ENCODE measurements around the gene PDHX.
A peak's percentile ranks its signal among the peaks of the same experiment; 100 is the strongest.

The PDHX gene

DNA sequence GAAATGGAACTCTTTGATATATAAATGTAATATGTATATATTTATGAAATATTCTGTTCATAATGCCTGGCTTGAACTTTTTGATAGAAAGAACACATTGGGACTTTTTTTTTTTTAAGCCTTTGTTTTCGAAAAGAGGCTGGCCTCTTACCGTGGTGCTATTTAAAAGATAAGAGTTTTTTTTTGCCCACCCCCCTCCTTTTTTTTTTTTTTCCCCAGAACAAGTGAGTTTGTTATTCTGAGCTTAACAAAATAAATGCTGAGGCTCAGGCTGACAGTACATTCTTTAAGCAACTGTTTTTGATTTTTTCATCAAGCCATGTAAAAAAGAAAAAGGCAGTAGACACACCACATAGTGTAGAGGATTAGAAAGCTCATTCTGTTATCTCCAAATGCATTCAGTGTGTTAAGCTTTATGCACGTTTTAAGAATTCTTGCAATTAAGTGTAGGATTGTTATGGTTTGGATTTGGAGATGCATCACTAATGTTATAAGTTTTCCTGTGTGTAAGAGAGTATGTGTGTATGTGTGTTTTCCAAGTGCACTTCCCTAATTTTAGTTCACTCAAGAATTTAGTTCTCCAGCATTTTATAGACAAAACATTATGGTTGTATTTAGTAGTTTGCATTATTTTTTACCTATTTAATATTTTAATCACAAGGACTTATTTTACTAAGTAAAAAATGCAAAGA is 12.0 kb downstream of the PDHX start:
- DNase-seq = no peak
- Histone ChIP-seq H3K9me2 (replicated peaks; ENCODE audit: insufficient read depth, low read length) (no peaks in the 10 kb centered on the region), H3K27me3 (replicated peaks; ENCODE audit: insufficient read depth, low read length) (no peaks in the 10 kb centered on the region), H3K9me3 (replicated peaks; ENCODE audit: insufficient read depth, low read length) (no peaks in the 10 kb centered on the region), H3K4me2 (ENCODE audit: low read depth, low read length) (no peak overlapping the region), H3F3A (ENCODE audit: insufficient read depth, low read length) (no peaks in the 10 kb centered on the region), H3K79me2 (ENCODE audit: low read length) (peaks cover 74% of the 10 kb centered on the region), H3K9ac (ENCODE audit: low read length) (no peak overlapping the region), H3K27ac (ENCODE audit: low read length) (no peak overlapping the region), H3K4me1 (ENCODE audit: low read length) (0 out of 2 replicates have a peak, but pooled peaks cover 3% of the 10 kb centered on the region), H3K36me3 (replicated peaks; ENCODE audit: insufficient read depth, low read length) (no peaks in the 10 kb centered on the region), H4K20me1 (ENCODE audit: insufficient read depth, low read length) (0 out of 2 replicates have a peak, but pooled peaks cover 3% of the 10 kb centered on the region), H3K4me3 (ENCODE audit: low read length) (no peak overlapping the region), H2AFZ (ENCODE audit: low read length) (no peak overlapping the region)
- TF ChIP-seq EZH2 (optimal IDR thresholded peaks at IDR 0.05; ENCODE audit: low read depth, low read length) (no peak), EZH2phosphoT487 (IDR thresholded peaks at IDR 0.05; ENCODE audit: low read length) (no peak)
- TF ChIP-seq, protein P1, sequence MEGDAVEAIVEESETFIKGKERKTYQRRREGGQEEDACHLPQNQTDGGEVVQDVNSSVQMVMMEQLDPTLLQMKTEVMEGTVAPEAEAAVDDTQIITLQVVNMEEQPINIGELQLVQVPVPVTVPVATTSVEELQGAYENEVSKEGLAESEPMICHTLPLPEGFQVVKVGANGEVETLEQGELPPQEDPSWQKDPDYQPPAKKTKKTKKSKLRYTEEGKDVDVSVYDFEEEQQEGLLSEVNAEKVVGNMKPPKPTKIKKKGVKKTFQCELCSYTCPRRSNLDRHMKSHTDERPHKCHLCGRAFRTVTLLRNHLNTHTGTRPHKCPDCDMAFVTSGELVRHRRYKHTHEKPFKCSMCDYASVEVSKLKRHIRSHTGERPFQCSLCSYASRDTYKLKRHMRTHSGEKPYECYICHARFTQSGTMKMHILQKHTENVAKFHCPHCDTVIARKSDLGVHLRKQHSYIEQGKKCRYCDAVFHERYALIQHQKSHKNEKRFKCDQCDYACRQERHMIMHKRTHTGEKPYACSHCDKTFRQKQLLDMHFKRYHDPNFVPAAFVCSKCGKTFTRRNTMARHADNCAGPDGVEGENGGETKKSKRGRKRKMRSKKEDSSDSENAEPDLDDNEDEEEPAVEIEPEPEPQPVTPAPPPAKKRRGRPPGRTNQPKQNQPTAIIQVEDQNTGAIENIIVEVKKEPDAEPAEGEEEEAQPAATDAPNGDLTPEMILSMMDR (IDR thresholded peaks at IDR 0.05; ENCODE audit: low read length) = no peak

DNA sequence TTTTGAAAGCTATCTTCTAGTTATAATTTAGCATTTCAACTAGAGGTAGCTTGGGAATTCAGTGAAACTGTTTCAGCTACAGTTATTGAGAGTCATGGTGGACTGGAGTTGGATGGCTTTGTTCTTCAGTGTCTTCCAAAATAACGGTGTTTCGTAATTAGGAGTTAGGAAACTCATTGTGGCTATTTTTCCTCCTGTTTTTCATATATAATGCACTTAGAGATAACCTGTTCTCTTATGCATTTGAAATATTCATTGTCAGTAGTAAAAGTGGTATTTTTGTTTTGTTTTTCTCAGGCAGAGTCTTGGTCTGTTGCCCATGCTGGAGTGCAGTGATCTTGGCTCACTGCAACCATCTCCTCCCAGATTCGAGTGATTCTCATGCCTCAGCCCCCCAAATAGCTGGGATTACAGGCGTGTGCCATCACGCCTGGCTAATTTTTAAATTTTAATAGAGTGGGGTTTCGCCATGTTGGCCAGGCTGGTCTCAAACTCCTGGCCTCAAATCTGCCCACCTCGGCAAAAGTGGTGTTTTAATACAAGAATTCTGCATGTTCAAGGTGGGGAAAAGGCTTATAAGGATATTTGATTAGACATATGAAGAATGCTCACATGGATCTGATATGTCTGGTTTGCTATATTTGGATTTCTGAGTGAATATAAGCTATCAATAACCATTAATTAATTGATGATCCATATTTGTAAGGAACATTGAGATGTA is 12.7 kb downstream of the PDHX start:
- H3K4me3 ChIP-seq (ENCODE audit: low read length) = no peak overlapping the region
- H3K9ac ChIP-seq (ENCODE audit: low read length) = no peak overlapping the region
- H3K36me3 ChIP-seq (replicated peaks; ENCODE audit: insufficient read depth, low read length) = no peaks in the 10 kb centered on the region
- no peak overlapping the region for H3K4me2 ChIP-seq (ENCODE audit: low read depth, low read length)
- H2AFZ ChIP-seq (ENCODE audit: low read length) = no peak overlapping the region
- TF ChIP-seq EZH2phosphoT487 (IDR thresholded peaks at IDR 0.05; ENCODE audit: low read length) (no peak), EZH2 (optimal IDR thresholded peaks at IDR 0.05; ENCODE audit: low read depth, low read length) (no peak)
- TF ChIP-seq, protein P1 (IDR thresholded peaks at IDR 0.05; ENCODE audit: low read length) = no peak
- no peaks in the 10 kb centered on the region for H3F3A ChIP-seq (ENCODE audit: insufficient read depth, low read length)
- peak; percentile 0 for DNase-seq
- H3K79me2 ChIP-seq (ENCODE audit: low read length) = peaks cover 67% of the 10 kb centered on the region
- 0 out of 2 replicates have a peak, but pooled peaks cover 3% of the 10 kb centered on the region for H4K20me1 ChIP-seq (ENCODE audit: insufficient read depth, low read length)
- H3K4me1 ChIP-seq (ENCODE audit: low read length) = 0 out of 2 replicates have a peak, but pooled peaks cover 3% of the 10 kb centered on the region
- H3K27ac ChIP-seq (ENCODE audit: low read length) = no peak overlapping the region
- H3K27me3 ChIP-seq (replicated peaks; ENCODE audit: insufficient read depth, low read length) = no peaks in the 10 kb centered on the region
- no peaks in the 10 kb centered on the region for H3K9me3 ChIP-seq (replicated peaks; ENCODE audit: insufficient read depth, low read length)
- H3K9me2 ChIP-seq (replicated peaks; ENCODE audit: insufficient read depth, low read length) = no peaks in the 10 kb centered on the region

DNA sequence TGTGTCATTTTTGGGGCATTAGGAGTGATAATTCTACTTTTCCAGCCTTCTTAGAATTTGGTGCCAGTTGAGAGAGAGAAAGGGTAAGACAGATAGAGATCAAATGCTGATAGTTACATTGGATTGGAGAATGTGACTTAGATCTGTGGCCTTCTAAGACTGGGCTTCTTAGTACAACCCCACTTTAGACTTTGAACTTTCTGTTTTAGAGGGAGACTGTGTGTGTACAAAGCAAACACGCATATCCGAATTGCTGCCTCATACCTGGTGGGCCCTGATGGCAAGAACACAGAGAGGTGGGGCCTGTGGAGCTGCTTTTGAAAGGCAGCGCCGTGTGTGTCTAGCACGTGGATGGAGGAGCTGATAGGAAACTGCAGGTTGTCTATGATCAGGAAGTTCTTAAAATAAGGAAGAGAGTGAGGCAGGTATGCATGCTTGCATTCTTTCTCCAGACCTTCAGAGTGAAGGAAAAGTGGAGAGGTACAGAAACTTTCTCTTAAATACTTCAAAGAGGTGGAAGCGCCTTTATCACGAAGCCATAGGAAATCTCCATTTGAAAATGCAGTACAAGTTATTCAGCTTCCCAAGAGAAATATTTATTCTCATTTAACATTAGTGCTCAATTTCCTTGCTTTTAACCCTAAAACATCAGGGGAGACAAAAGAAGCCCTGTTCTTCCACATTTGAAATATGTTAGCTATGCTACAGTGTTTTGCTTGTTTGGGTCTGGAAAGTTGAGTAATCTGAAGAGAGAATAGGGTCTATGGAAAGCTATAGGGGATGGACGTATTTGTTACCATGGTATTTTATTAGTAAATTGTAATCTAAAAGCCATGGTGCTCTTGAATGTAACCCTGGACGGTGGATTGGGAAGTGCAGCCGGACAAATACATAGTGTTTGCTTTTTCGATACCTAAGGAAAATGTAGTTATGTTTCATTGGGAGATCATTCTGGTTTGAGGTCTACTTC is 13.7 kb downstream of the PDHX start:
- peak; percentile 5 for DNase-seq
- Histone ChIP-seq H3K79me2 (ENCODE audit: low read length) (peaks cover 60% of the 10 kb centered on the region), H3K9ac (ENCODE audit: low read length) (no peak overlapping the region), H4K20me1 (ENCODE audit: insufficient read depth, low read length) (0 out of 2 replicates have a peak, but pooled peaks cover 3% of the 10 kb centered on the region), H3K4me1 (ENCODE audit: low read length) (0 out of 2 replicates have a peak, but pooled peaks cover 3% of the 10 kb centered on the region), H3K27ac (ENCODE audit: low read length) (no peak overlapping the region), H3K9me3 (replicated peaks; ENCODE audit: insufficient read depth, low read length) (no peaks in the 10 kb centered on the region), H3F3A (ENCODE audit: insufficient read depth, low read length) (no peaks in the 10 kb centered on the region), H3K27me3 (replicated peaks; ENCODE audit: insufficient read depth, low read length) (no peaks in the 10 kb centered on the region), H2AFZ (ENCODE audit: low read length) (no peak overlapping the region), H3K4me2 (ENCODE audit: low read depth, low read length) (no peak overlapping the region), H3K4me3 (ENCODE audit: low read length) (no peak overlapping the region), H3K9me2 (replicated peaks; ENCODE audit: insufficient read depth, low read length) (no peaks in the 10 kb centered on the region), H3K36me3 (replicated peaks; ENCODE audit: insufficient read depth, low read length) (no peaks in the 10 kb centered on the region)
- TF ChIP-seq EZH2 (optimal IDR thresholded peaks at IDR 0.05; ENCODE audit: low read depth, low read length) (no peak), EZH2phosphoT487 (IDR thresholded peaks at IDR 0.05; ENCODE audit: low read length) (no peak)
- TF ChIP-seq, protein P1 (IDR thresholded peaks at IDR 0.05; ENCODE audit: low read length) = no peak
